Colonic mucosa (tissue), 4 donors: ENCODE data around the gene ABCA2. TPM values are rescaled to one million over a fixed set of nuclear protein-coding genes. Genes with fewer than 3 reads are reported as not detected.

Experiments
- DNase-seq: peaks from one replicate; pipeline ENCODE4 v3.0.0-alpha.2; 2020
- H3K27ac ChIP-seq: fragments of 200-600 bp; one replicate; pipeline ENCODE4 v1.8.0; 2021
- H3K27me3 ChIP-seq: fragments of 200-600 bp; one replicate; pipeline ENCODE4 v1.8.0; 2021
- H3K36me3 ChIP-seq: fragments of 200-600 bp; one replicate; pipeline ENCODE4 v1.8.0; 2021
- H3K4me1 ChIP-seq: fragments of 200-600 bp; one replicate; pipeline ENCODE4 v1.8.0; 2021; ENCODE audit warnings: mild to moderate bottlenecking
- H3K4me3 ChIP-seq: fragments of 200-600 bp; one replicate; pipeline ENCODE4 v1.8.0; 2021
- H3K9ac ChIP-seq, 2 donors: one replicate each; pipeline ENCODE4 v1.7.0; 2013; ENCODE audit warnings: control low read depth in 2 of 2, low read depth in 2 of 2, low read length in 2 of 2
- H3K9me3 ChIP-seq: fragments of 200-600 bp; one replicate; pipeline ENCODE4 v1.8.0; 2021
- intact Hi-C: fragments of 100-400 bp; cut with DNase I; formaldehyde crosslinking; loops from one replicate; pipeline ENCODE4 v1.14.1; 2022
- total RNA-seq, 2 donors: library from RNA; stranded (reverse); fragmentation: NEBNext Ultra II Directional in 1 of 2; extraction: Animal tissue kit (Norgen Biotek cat#: 25700) in 1 of 2; gene quantifications; one replicate each; pipeline ENCODE4 v1.2.1, GENCODE V29; 2021
- TF ChIP-seq, protein P1 (sequence below): fragments of 200-600 bp; IDR thresholded peaks from one replicate; pipeline ENCODE4 v1.8.0; 2022; ENCODE audit warnings: antibody characterized with exemption, mild to moderate bottlenecking
- donor health status: healthy.
- donor health status: DM: no; HTN: no; CAD: no.
- donor health status: DM: no; HTN: no; CAD: no.

The ABCA2 gene
- total RNA-seq, 2 donors from 2014 or later: 22.4 to 47.5 TPM

DNA sequence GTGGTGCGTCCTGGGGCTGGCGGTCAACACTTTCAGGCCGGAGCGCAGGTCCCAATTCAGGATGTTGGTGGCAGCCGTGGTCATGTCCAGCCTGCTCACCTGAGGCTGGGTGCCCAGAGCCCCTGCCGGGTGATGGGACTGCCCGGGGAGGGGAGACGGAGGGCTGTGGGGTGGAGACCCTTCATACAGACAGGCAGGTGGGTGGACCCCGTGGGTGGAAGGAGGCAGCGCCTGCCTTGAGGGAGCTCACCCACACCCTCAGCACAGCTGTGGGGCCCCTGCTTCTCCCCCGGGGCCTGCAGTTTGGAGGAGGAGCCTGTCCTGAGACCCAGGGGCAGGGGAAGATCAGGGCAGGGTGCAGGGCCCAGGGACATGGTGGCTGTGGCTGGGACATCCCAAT lies 57.7 kb downstream of the ABCA2 start:
- Histone ChIP-seq H3K36me3 (no peaks in the 10 kb centered on the region), H3K4me1 (no peaks in the 10 kb centered on the region), H3K9me3 (no peaks in the 10 kb centered on the region), H3K27ac (no peak overlapping the region), H3K4me3 (no peak overlapping the region), H3K27me3 (no peaks in the 10 kb centered on the region), H3K9ac (no peak overlapping the region)
- intact Hi-C loops: no loop called here
- DNase-seq: no peak
- TF ChIP-seq, protein P1, sequence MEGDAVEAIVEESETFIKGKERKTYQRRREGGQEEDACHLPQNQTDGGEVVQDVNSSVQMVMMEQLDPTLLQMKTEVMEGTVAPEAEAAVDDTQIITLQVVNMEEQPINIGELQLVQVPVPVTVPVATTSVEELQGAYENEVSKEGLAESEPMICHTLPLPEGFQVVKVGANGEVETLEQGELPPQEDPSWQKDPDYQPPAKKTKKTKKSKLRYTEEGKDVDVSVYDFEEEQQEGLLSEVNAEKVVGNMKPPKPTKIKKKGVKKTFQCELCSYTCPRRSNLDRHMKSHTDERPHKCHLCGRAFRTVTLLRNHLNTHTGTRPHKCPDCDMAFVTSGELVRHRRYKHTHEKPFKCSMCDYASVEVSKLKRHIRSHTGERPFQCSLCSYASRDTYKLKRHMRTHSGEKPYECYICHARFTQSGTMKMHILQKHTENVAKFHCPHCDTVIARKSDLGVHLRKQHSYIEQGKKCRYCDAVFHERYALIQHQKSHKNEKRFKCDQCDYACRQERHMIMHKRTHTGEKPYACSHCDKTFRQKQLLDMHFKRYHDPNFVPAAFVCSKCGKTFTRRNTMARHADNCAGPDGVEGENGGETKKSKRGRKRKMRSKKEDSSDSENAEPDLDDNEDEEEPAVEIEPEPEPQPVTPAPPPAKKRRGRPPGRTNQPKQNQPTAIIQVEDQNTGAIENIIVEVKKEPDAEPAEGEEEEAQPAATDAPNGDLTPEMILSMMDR: no peak

DNA sequence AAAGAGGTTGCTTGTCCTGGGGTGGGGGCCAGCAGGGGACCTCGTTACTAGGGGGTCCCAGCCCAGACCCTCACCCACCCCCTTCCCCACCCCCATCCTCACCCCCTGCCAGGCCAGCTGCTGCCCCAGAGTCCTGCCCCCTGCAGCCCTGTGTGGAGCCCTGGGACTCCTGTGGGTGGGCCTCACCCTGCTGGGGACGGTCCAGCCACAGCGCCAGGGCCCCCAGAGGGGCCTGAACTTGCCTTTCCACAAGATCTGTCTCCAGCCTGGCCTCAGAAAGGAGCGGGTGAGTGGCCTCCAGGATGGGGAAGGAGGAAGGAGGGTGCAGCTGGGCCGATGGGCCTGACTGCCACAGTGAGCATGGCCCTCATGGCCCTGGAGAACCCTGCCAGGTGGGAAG lies 58.3 kb downstream of the ABCA2 start:
- no peaks in the 10 kb centered on the region for H3K9me3 ChIP-seq
- TF ChIP-seq, protein P1: no peak
- no peak for DNase-seq
- H3K4me3 ChIP-seq: no peak overlapping the region
- H3K4me1 ChIP-seq: no peaks in the 10 kb centered on the region
- H3K27me3 ChIP-seq: no peaks in the 10 kb centered on the region
- H3K36me3 ChIP-seq: no peaks in the 10 kb centered on the region
- H3K27ac ChIP-seq: no peak overlapping the region
- H3K9ac ChIP-seq: no peak overlapping the region
- intact Hi-C loops: no loop called here

DNA sequence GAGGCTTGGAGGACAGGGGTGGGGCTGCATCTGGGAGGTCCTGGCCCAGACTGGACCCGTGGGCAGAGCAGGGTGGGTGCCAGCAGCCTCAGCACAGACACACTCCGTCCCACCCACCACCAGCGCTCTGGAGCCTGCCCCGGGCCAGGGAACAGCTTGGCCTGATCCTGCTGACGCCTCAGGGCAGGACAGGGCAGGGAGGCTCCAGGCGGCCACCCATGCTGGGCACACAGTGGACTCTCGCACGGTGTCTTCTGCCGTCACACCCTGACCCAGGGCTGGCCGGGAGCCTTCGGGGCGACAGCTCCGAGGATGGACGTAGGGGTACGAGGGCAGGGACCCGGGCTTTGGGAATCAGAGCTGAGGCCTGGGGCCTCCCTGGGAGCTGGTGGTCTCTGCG lies 58.9 kb downstream of the ABCA2 start:
- intact Hi-C loops: no loop called here
- DNase-seq: no peak
- TF ChIP-seq, protein P1: no peak
- Histone ChIP-seq H3K4me1 (no peaks in the 10 kb centered on the region), H3K4me3 (no peak overlapping the region), H3K27ac (no peak overlapping the region), H3K27me3 (no peaks in the 10 kb centered on the region), H3K9me3 (no peaks in the 10 kb centered on the region), H3K9ac (no peak overlapping the region), H3K36me3 (no peaks in the 10 kb centered on the region)

DNA sequence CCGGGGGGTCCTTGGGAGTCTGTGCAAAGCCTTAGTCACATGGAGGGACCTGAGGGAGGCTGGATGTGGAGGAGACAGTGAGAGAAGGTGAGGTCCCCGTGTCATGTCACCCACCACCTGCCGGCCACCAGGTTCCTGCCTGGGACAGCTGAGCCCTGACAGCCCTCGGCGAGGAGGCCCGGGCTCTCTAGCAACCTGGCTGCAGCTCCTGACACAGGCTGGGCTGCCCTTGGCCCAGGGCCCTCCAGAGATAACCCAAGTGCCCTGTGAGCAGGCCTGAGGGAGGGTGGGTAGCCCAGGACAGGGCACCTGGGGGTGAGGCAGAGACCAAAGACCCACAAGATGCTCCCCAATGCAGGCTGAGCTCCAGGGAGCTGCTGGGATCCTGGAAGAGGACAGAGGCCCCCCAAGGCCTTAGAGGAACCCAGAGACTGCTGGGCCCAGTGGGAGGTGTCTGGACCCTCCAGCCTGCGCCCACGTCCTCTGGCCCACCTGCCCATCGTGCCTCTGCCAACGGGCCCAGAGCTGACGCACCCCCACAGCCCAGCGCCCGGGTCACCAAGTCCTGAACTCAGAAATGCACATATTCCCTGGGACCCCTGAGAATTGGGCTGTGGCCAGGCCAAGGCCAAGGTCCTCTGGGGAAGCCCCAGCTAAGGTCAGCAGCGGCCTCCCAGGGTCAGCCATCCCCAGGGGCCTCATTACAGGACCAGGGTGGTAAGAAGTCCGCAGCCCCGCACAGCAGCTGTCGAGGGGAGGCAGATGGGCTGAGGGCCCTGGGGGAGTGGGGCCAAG lies 59.5 kb downstream of the ABCA2 start:
- H3K9ac ChIP-seq: no peak overlapping the region
- TF ChIP-seq, protein P1: no peak
- no peaks in the 10 kb centered on the region for H3K27me3 ChIP-seq
- intact Hi-C loops: no loop called here
- H3K9me3 ChIP-seq: no peaks in the 10 kb centered on the region
- no peak for DNase-seq
- H3K36me3 ChIP-seq: no peaks in the 10 kb centered on the region
- H3K27ac ChIP-seq: no peak overlapping the region
- H3K4me1 ChIP-seq: no peaks in the 10 kb centered on the region
- H3K4me3 ChIP-seq: no peak overlapping the region

DNA sequence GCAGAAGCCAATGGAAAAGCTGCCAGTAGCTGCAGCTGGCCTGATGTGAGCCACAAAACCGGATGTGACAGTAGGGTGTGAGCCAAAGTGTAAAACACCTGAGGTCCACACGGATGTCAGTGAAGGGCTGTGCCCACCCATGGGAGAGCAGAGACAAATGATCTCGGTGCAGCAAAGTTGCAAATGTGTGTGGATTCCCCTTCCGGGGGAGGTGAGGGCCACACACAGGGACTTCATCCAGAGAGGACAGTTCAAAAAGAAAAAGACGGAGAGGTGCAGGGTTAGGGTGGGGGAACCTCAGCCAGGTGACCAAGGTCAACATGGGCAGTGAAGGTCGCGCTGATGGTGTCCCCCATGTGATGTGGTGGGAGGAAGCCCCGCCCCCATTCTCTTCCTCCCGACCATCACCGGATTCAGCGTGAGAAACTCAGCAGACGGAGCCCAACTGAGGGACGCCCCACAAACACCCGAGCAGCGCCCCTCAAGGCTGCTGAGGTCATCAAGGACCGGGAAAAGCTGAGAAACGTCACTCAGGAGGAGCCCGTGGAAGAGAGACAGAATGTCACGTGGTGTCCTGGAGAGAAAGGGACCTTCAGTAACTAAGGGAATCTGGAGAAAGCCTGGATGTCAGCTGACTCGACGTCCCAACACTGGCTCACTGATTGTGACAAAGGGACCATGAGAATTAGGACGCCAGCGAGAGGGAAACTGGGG lies 62.1 kb downstream of the ABCA2 start:
- H3K4me1 ChIP-seq: no peaks in the 10 kb centered on the region
- no peaks in the 10 kb centered on the region for H3K9me3 ChIP-seq
- intact Hi-C loops: no loop called here
- no peak overlapping the region for H3K4me3 ChIP-seq
- H3K9ac ChIP-seq: no peak overlapping the region
- TF ChIP-seq, protein P1: no peak
- no peaks in the 10 kb centered on the region for H3K36me3 ChIP-seq
- no peak for DNase-seq
- no peak overlapping the region for H3K27ac ChIP-seq
- no peaks in the 10 kb centered on the region for H3K27me3 ChIP-seq
